Urothelium cell line (cell line): ENCODE results near the gene KLHDC9.

ENCODE experiments used
- DNase-seq: peaks from one replicate; pipeline ENCODE4 v3.0.0; 2011; ENCODE audit warnings: low spot score, mixed read lengths
- FAIRE-seq: peaks from 2 replicates; lab custom pipeline; 2011; peaks lifted over from hg19 to GRCh38; lab: Jason Lieb, UNC

Gene KLHDC9

GRCh38 chr1:161074676-161075368 is 23.3 kb upstream of the KLHDC9 start:
- peak; percentile 76 for DNase-seq
- FAIRE-seq = no peak

DNA sequence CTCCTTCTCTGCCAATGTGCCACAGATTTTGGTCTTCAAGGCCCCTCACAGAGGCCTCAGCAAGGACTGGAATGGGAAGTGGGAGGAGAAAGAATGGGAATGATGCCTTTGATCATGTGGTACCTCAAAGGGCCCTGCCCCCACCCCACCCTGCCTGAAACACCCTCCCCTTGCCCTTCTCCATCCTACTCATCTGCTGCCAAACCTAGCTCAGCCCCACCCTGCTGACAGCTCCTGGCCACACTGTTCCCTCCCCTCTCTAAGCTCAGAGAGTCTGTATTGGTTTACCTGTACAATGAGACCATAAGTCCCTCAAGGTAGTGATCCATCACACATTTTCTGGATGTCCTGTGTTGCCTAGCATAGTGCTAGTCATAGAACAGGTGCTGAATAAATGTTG is 21.8 kb upstream of the KLHDC9 start:
- DNase-seq = no peak
- no peak for FAIRE-seq

GRCh38 chr1:161077426-161077825 is 20.7 kb upstream of the KLHDC9 start:
- DNase-seq (no peak), FAIRE-seq (no peak)

GRCh38 chr1:161079436-161080110 is 18.6 kb upstream of the KLHDC9 start:
- DNase-seq = no peak
- FAIRE-seq = no peak

DNA sequence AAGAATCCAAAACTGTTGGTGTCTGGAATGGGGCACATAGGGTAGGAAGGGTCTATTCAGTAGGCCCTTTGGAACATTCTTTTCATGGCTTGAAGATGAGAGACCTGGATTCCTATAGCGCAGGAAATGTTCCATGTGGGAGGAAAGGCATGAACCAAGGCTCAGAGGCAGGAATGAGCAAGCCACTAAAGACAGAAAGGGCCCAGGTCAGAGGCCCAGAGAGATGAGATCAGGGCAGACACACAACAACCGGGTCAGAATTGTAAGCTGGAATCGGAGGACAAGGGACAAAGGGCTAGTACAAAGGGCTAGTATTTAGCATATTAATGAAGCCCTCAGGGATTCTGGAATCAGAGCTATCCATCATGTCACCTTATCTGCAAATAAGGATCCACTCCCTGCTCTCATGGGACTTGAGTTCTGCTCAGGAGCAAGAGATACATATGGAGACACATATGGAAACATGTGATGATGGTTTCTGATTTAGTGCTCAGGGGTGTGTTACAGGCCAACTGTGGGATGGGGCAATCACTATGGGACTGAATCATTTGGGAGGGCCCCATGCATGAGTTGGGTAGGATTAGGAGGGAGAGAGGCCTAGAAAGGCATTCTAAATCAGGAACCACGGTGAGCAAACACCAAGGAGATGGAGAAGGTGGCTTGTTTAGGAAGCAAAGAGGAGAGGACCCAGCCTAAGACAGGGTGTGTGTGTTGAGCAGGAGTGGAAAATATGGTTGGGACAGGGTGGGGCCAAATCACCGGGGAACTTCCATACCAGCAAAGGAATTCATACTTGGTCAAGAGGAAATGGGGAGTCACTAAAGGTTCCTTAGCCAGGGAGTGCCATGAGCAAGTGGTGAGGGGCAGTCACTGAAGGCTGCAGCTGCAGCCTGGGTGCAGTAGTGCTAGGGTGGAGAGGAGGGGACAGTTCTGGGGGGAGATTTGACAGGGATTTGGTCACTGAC is 17.4 kb upstream of the KLHDC9 start:
- FAIRE-seq (no peak), DNase-seq (no peak)

- DNase-seq (no peak), FAIRE-seq (no peak)
Observed at GRCh38 chr1:161081519-161081918, 16.6 kb upstream of the KLHDC9 start.

- no peak for FAIRE-seq
Observed at GRCh38 chr1:161082483-161082882, 15.7 kb upstream of the KLHDC9 start.

DNA sequence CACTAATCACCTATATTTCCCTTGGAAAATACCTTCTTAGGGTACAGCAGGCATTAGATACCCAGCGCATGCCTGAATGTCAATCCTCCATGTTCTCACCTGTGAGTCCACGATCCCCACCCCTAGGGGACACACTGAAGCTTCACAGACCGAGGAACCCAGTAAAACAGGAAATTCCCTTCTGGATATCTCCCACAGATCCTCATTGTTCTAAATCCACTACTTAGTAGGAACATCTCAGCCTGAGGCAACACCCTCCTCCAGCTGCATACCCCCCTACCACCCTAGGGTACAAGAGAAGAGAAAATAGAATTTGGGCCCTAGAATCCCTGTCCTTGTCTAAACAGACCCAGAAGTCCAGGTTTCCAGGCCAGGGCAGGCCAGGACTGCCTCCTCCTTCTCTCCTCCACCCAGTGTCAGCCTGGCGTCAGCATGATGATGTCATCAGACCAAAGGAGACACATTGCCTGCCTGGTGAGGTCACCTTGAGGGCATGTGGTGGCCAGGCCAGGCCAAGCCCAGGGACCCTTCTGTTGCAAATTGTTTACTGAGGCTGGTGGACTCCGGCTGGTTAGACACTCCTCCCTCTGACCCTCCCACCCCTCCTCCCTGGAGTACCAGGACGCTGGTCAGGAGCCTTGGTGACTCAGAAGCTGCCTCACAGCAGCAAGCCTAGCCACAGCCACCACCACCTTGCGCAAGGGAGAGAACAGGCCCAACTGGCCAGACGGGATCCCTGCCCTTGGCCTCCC is 15.0 kb upstream of the KLHDC9 start:
- FAIRE-seq (no peak), DNase-seq (peak; percentile 82)

More at GRCh38 chr1:161082483-161082882, 15.7 kb upstream of the KLHDC9 start:
- no peak for DNase-seq

DNA sequence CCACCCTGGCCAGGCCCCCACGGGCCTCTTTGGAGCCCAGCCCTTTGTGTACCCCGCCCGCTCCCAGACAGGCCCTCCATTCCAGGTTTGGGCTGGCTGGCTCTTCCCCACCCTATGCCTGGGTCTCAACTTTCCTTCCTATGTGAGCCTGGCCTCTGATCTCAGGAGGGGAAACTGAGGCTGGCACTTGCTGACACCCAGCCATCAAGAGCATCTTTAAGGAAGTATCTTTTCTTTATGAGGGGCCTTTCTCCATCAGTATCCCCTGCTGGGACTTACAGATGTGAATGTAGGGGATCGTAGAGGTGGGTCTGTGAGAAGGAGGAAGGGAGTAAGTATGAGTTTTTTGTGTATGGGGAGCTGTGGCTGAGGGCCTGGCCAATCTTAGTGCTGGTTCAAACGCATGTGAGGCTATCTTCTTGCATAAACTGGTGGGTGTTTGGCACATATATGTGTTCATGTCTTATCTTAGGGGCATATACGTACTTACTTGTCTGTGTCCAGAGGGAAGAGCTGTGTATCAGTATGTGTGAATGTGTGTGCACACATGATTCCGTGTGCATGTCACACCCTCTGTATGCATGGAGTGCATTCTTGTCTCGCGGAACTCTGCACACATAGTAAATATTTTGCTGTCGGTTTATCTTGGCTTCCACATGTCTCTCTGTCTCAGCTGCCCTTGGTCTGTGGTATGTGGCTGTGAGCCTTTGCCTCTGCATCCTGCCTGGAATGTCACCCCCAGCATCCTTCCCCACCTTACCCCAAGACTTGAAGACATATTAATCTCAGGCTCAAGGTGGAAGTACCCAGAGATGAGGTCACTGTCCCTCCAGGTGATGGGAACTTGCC is 14.2 kb upstream of the KLHDC9 start:
- FAIRE-seq = no peak
- DNase-seq = no peak

DNA sequence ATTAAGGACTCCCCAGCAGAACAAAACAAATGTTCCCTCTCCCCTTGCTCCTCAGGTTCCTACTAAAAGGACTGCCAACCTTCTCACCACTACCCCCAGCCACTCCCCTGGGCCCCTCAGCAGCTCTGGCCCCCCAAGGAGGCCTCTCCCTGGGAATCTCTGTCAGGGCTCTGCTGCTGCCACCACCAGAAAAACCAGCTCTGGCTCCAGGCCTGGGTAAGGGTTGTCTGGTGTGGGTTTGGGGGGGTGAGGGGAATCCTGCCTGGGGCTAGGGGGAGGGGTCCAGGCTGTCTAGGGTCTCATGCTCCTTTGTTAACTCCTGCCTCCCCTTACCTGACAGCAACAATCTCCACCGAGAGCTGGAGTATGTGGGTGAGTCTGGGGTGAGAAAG is 13.6 kb upstream of the KLHDC9 start:
- FAIRE-seq (no peak), DNase-seq (no peak)

- no peak for FAIRE-seq
- DNase-seq = no peak
Observed at GRCh38 chr1:161085165-161085564, 13.0 kb upstream of the KLHDC9 start.

DNA sequence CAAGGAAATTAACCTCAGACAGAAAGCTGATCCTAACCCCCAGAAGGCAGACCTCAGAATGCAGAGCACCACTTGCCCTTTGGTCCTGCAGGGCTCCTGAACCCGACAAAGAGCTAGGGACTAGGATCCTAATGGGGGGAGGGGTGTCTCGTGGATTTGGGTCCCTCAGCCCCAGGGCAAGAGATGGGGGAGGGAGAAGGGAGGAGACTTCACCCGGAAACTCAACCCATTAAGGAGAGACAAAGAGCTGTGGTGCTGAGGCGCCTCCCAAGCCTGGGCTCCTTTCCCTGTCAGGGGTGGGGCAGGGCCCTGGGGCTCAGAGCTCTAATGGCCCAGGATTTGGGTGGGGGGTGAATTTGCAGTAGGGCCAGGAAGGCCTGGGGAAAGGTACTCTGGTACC is 11.7 kb upstream of the KLHDC9 start:
- no peak for DNase-seq
- FAIRE-seq = no peak

GRCh38 chr1:161088587-161089110 is 9.5 kb upstream of the KLHDC9 start:
- FAIRE-seq = no peak
- DNase-seq = no peak

DNA sequence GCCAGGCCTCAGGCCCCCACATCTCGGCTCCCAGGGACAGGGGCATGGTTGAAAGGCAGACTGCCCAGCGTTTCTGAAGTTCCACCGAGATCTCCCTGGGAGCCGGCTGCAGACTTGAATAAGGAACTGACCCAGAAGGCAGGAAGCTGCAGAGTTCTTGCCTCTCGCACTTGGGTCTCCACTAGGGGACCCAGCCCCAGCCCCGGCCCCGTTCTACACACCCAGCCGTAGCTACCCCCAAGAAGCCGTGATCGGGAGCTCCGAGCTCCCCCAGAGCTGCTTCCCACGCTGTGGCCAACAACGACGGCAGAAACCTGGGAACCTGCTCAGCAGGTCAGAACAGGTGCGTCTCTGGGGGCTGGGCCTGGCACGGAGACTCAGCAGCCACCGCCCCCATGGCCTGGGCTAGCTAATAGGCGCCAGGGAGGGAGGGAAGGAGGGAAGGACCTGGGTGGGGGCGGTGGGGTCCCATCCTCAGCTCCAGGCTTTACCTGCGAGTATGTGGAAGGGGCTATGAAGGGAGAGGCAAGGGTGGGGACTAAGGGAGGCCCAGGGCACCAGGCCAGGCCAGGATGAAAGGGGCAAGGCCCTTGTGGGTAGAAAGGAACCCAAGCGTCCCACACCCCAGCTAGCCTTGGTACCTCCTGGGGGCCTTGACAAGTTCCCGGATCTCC is 8.8 kb upstream of the KLHDC9 start, which contains the start of gene NECTIN4:
TSS of gene NECTIN4 (minus strand) at position 308 of the 674 bp plus-strand sequence. CDS start at position 46, 262 bp downstream.
- FAIRE-seq = no peak

DNA sequence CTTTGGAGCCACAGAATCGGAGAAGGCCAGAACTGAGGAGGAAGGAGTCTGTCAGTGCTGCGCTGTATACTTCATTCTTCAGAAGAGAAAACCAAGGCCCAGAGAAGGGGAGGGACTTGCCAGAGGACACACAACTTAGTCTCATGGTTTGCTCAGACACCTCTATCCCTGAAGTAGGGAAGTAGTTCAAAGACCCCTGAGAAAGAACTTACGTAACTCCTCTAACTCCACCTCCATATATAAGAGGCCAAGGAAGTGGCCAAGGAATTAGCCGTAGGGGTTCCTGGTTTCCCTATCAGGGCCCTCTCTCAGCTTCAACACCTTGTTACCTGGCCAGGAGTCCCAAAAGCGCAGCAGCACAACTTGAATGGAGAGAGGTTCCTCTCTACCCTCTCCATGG is 8.2 kb upstream of the KLHDC9 start:
- DNase-seq = no peak
- FAIRE-seq = no peak

More for the DNA sequence above, 8.8 kb upstream of the KLHDC9 start, which contains the start of gene NECTIN4:
- no peak for DNase-seq

DNA sequence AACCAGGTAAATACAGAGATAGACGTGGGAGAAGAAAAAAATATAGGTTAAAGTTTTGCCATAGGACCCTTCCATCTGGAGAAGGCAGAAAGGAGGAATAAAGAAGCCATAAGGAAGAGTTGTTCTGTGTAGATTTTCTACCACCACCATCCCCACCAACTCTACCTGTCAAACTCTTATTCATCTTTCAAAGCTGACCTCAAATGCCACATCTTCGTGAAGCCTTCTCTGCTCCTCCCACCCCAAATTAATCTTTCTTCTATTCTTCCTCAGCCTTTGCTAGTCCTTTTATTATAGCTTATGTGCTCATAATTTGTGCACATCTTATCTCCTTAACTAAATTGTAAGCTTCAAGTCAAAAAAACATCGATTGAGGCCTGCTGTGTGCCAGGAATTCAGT is 7.5 kb upstream of the KLHDC9 start:
- DNase-seq (no peak), FAIRE-seq (no peak)

GRCh38 chr1:161091093-161091492 is 7.1 kb upstream of the KLHDC9 start:
- no peak for FAIRE-seq
- DNase-seq = no peak

DNA sequence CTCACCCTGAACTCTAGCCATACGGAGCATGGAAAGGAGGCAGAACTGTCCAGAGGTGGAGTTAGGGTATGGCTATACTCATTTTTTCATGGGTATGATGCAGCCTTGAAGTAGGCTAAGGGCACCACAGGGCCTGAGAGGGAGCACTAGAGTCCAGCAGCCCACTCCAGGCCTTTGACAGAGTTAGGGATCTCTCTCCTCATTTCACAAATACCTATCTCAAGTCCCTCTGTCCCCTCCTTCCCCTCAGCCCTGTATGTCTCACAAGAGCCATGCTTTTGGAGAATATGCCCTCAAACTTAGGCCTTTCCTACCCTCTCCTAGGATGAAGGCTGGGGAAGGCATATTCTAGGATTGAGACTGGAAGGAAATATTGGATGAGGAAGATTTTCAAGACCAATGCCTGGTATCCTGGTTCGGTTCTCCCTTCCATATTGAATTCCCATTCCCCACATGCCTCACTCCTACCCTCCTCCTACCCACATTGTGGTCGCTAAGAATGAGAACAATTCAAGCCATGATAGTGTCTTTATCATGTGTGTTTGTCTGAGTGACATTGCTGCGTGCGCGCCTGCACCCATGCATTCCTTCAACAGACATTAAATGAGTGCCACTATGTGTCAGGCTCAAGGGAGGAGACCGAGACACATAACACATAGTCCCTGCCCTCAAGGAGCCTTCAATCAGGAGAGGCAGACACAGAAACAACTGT is 6.2 kb upstream of the KLHDC9 start:
- DNase-seq (no peak), FAIRE-seq (no peak)
